ENCODE data around the gene CENPQ.

DNA sequence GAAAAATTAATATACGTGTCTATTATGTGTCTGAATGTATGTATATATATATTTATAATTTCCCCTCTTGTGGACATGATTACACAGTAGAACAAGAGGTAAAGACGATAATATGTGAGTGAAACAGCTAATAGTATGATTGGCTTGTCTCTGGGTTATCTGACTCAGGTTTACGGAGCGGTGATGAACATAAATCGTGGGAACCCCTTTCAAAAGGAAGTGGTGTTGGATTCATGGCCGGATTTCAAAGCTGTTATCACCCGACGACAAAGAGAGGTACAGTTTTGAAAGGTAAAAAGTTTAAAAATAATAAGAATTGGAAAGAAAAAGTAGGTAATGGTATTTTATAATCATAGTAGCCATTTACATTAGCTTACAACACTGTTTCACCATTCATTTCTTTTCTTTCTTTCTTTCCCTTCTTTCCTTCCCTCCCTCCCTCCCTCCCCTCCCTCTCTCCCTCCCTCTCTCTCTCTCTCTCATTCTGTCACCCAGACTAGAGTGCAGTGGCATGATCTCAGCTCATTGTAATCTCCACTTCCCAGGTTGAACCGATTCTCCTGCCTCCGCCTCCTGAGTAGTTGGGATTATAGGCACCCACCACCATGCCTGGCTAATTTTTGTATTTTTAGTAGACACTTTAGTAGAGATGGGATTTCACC is 52.4 kb downstream of the CENPQ start:
- no peak for TF ChIP-seq EZH2 (IDR thresholded peaks at IDR 0.05; ENCODE audit: borderline replicate concordance, low read depth, low read length, poor library complexity, severe bottlenecking)
- TF ChIP-seq, protein P1, sequence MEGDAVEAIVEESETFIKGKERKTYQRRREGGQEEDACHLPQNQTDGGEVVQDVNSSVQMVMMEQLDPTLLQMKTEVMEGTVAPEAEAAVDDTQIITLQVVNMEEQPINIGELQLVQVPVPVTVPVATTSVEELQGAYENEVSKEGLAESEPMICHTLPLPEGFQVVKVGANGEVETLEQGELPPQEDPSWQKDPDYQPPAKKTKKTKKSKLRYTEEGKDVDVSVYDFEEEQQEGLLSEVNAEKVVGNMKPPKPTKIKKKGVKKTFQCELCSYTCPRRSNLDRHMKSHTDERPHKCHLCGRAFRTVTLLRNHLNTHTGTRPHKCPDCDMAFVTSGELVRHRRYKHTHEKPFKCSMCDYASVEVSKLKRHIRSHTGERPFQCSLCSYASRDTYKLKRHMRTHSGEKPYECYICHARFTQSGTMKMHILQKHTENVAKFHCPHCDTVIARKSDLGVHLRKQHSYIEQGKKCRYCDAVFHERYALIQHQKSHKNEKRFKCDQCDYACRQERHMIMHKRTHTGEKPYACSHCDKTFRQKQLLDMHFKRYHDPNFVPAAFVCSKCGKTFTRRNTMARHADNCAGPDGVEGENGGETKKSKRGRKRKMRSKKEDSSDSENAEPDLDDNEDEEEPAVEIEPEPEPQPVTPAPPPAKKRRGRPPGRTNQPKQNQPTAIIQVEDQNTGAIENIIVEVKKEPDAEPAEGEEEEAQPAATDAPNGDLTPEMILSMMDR (conservative IDR thresholded peaks at IDR 0.05; ENCODE audit: low read depth, low read length): no peak

Measured in A673 (cell line).